GM12878 (cell line): ENCODE results near the gene CXCL6. TPM values are rescaled to one million over a fixed set of nuclear protein-coding genes. Genes with fewer than 3 reads are reported as not detected.

Experiments
- ATAC-seq: fragments of 200-7000 bp; cut with Tn5 transposase; 3 replicates; pipeline ENCODE4 v1.9.1; 2020; ENCODE audit warnings: mild to moderate bottlenecking, moderate library complexity
- BruUV-seq: library from RNA; stranded (reverse); fragments of 400-500 nt; replicated peaks from 2 replicates; lab custom pipeline; 2021; lab: Mats Ljungman, UMichigan
- CTCF ChIA-PET: fragments of 300-600 bp; sonication (Branson Sonifier 250); formaldehyde crosslinking; extraction: SDS; loops from one replicate; lab custom pipeline; 2021; ENCODE audit warnings: inconsistent platforms; lab: Yijun Ruan, JAX
- POLR2A ChIA-PET: fragments of 350-600 bp; formaldehyde crosslinking; extraction: SDS; loops from one replicate; lab custom pipeline; 2021; ENCODE audit warnings: inconsistent platforms; lab: Charles Lee
- RAD21 ChIA-PET: fragments of 300-600 bp; sonication (Branson Sonifier 250); formaldehyde crosslinking; loops from one replicate; lab custom pipeline; 2023; ENCODE audit warnings: antibody characterized with exemption; ENCODE audit not compliant: unreplicated experiment; lab: Charles Lee
- SMC1A ChIA-PET: fragments of 300-600 bp; sonication (Branson Sonifier 250); formaldehyde crosslinking; loops from one replicate; lab custom pipeline; 2023; ENCODE audit not compliant: unreplicated experiment, uncharacterized antibody; lab: Charles Lee
- DNase-seq: peaks from one replicate; pipeline ENCODE4 v3.0.0-alpha.2; 2011; ENCODE audit warnings: low read depth, low spot score
- FAIRE-seq: peaks from 3 replicates; lab custom pipeline; 2011; peaks lifted over from hg19 to GRCh38; lab: Jason Lieb, UNC
- H2AFZ ChIP-seq: 2 replicates; pipeline ENCODE4 v1.6.0; 2011; ENCODE audit warnings: low read depth, low read length, control low read depth; ENCODE audit not compliant: control insufficient read depth
- H3K27ac ChIP-seq: 2 replicates; pipeline ENCODE4 v1.5.1; 2011; ENCODE audit warnings: control low read depth; ENCODE audit not compliant: control insufficient read depth, insufficient read depth
- H3K27me3 ChIP-seq, 2 experiments: replicated peaks in 1 of 2; 2 replicates each; pipeline versions ENCODE4 v1.6.0 to v1.6.1; 2011; ENCODE audit warnings: low read length in 1 of 2; ENCODE audit not compliant: control insufficient read depth in 2 of 2, insufficient read depth in 2 of 2
- H3K36me3 ChIP-seq, 2 experiments: 2 replicates each; pipeline ENCODE4 v1.5.1; 2011; ENCODE audit warnings: low read length in 1 of 2; ENCODE audit not compliant: control insufficient read depth in 2 of 2, insufficient read depth in 2 of 2
- H3K4me1 ChIP-seq: 2 replicates; pipeline ENCODE4 v1.6.1; 2011; ENCODE audit warnings: mild to moderate bottlenecking, low read length, moderate library complexity, mixed read lengths; ENCODE audit not compliant: control insufficient read depth, insufficient read depth
- H3K4me2 ChIP-seq: 2 replicates; pipeline ENCODE4 v1.6.0; 2011; ENCODE audit warnings: control low read depth; ENCODE audit not compliant: control insufficient read depth, insufficient read depth
- H3K4me3 ChIP-seq: fragments of 200-600 bp; sonication (generic); 2 replicates; pipeline ENCODE4 v1.5.1; 2016
- H3K79me2 ChIP-seq: 2 replicates; pipeline ENCODE4 v1.6.0; 2011; ENCODE audit warnings: low read length; ENCODE audit not compliant: control insufficient read depth, insufficient read depth
- H3K9ac ChIP-seq: 2 replicates; pipeline ENCODE4 v1.8.0; 2011; ENCODE audit warnings: low read length, control low read depth, mixed read lengths; ENCODE audit not compliant: control insufficient read depth, insufficient read depth
- H3K9me3 ChIP-seq: replicated peaks from 3 replicates; pipeline ENCODE4 v1.5.1; 2011; ENCODE audit warnings: mild to moderate bottlenecking, low read length; ENCODE audit not compliant: control insufficient read depth, insufficient read depth
- H4K20me1 ChIP-seq: 2 replicates; pipeline ENCODE4 v1.6.0; 2011; ENCODE audit not compliant: control insufficient read depth, insufficient read depth
- BHLHE40 ChIP-seq, 2 experiments: fragments of 450-650 bp in 1 of 2; IDR thresholded peaks; 2 replicates each; pipeline ENCODE4 v1.6.1; 2011 to 2017; ENCODE audit warnings: low read depth in 2 of 2, borderline replicate concordance in 1 of 2, improper control_type of control experiment in 1 of 2, low read length in 1 of 2, mild to moderate bottlenecking in 1 of 2
- CEBPZ ChIP-seq: fragments of 150-350 bp; IDR thresholded peaks from 2 replicates; pipeline ENCODE4 v1.6.1; 2016; ENCODE audit warnings: low read depth, low read length
- CHD4 ChIP-seq: fragments of 200-600 bp; sonication (generic); IDR thresholded peaks from 2 replicates; pipeline ENCODE4 v1.6.1; 2016; ENCODE audit warnings: mild to moderate bottlenecking
- MYC ChIP-seq: IDR thresholded peaks from 2 replicates; pipeline ENCODE4 v1.6.1; 2011; ENCODE audit warnings: mild to moderate bottlenecking, low read length, moderate library complexity, inconsistent platforms; ENCODE audit not compliant: insufficient read depth, insufficient replicate concordance, insufficient read length, severe bottlenecking
- PRDM15 ChIP-seq: fragments of 450-650 bp; formaldehyde crosslinking; IDR thresholded peaks from 2 replicates; pipeline ENCODE4 v1.4.0; 2020; ENCODE audit warnings: mild to moderate bottlenecking, moderate library complexity
- SIX5 ChIP-seq: IDR thresholded peaks from 2 replicates; pipeline ENCODE4 v1.6.1; 2011; ENCODE audit warnings: mild to moderate bottlenecking, low read depth, low read length, moderate library complexity; ENCODE audit not compliant: severe bottlenecking
- STAT1 ChIP-seq: fragments of 450-650 bp; conservative IDR thresholded peaks from 2 replicates; pipeline ENCODE4 v1.6.1; 2014; ENCODE audit warnings: antibody characterized with exemption, mild to moderate bottlenecking
- TCF3 ChIP-seq: IDR thresholded peaks from 2 replicates; pipeline ENCODE4 v1.6.1; 2012; ENCODE audit warnings: low read depth, mild to moderate bottlenecking, low read length, borderline replicate concordance; ENCODE audit not compliant: insufficient read depth
- ZBTB33 ChIP-seq: fragments of 450-650 bp; IDR thresholded peaks from 2 replicates; pipeline ENCODE4 v1.6.1; 2017; ENCODE audit warnings: mild to moderate bottlenecking
- WGBS: methylation state at CpG from one replicate; pipeline ENCODE4 v1.1.6; 2016; ENCODE audit warnings: low lambda C conversion rate; ENCODE audit not compliant: insufficient replicate concordance, insufficient coverage; ENCODE audit errors: missing lambda C conversion rate; 5-methylcytosine and 5-hydroxymethylcytosine counted together
- in situ Hi-C: fragments of 300-500 bp; cut with MboI; formaldehyde crosslinking; loops from 9 replicates; pipeline ENCODE4 v1.14.3; 2018; ENCODE audit warnings: mixed read lengths
- intact Hi-C: fragments of 100-400 bp; cut with micrococcal nuclease; formaldehyde crosslinking; loops from one replicate; pipeline ENCODE4 v1.14.2; 2022; ENCODE audit not compliant: unreplicated experiment
- polyA plus RNA-seq, 11 experiments: library from polyadenylated mRNA; depleted of rRNA in 4 of 11; unstranded in 6 of 11; stranded (reverse) in 5 of 11; fragments of >200 nt; fragmentation: Nextera tagmentation in 4 of 11; fragmentation: Illumina TruSeq in 1 of 11; extraction: Ambion mirVana in 4 of 11; extraction: Trizol in 1 of 11; gene quantifications; 1 replicate in 1 of 11; 2 replicates in 10 of 11; pipeline versions ENCODE4 v1.2.1 to v1.2.3, GENCODE V29; 2011 to 2016; ENCODE audit warnings: inconsistent platforms in 2 of 11, missing spikeins in 2 of 11, low read depth in 1 of 11
- total RNA-seq, 4 experiments: library from RNA; depleted of rRNA in 3 of 4; stranded (reverse); fragments of >200 nt in 3 of 4; fragmentation: Illumina TruSeq in 1 of 4; extraction: Trizol in 1 of 4; gene quantifications; 2 replicates each; pipeline versions ENCODE4 v1.2.1 to v1.2.3, GENCODE V29; 2013 to 2021

Gene CXCL6
- total and polyA plus RNA-seq, 10 of the 15 experiments (the other 5 are each of a cell fraction or from before 2014, with no cell fraction given): not detected

- intact Hi-C loops (no loop called here), in situ Hi-C loops (no loop called here)
- H4K20me1 ChIP-seq: no peaks in the 10 kb centered on the region
- H3K36me3 ChIP-seq: no peaks in the 10 kb centered on the region
- H3K9ac ChIP-seq: no peak overlapping the region
- SMC1A ChIA-PET: interaction anchor here (1.0 kb wide), 1 partner anchor 12 kb away, joined by 3 read pairs; no protein-coding TSS in a partner anchor
- BruUV-seq: no TSS peak
- H3K4me1 ChIP-seq: no peaks in the 10 kb centered on the region
- CTCF ChIA-PET: no interaction called here
- FAIRE-seq: no peak
- no peak overlapping the region for H3K27ac ChIP-seq
- no peak for DNase-seq
- no peaks in the 10 kb centered on the region for H3K79me2 ChIP-seq
- WGBS: 6% methylated on average over 8 of the region's 8 CpGs
- H3K4me3 ChIP-seq: no peak overlapping the region
- RAD21 ChIA-PET: no interaction called here
- no peaks in the 10 kb centered on the region for H3K9me3 ChIP-seq
- peaks cover 0 to 2% of the 10 kb centered on the region in 2 experiments; a peak in 1 of 4 replicates for H3K27me3 ChIP-seq
- H2AFZ ChIP-seq: no peak overlapping the region
- POLR2A ChIA-PET: interaction anchor here (0.6 kb wide), 1 partner anchor 71 kb away, joined by 3 read pairs; no protein-coding TSS in a partner anchor
- H3K4me2 ChIP-seq: no peak overlapping the region
- no peak for ATAC-seq
- no peak for TF ChIP-seq BHLHE40 (IDR thresholded peaks at IDR 0.05; ENCODE audit: borderline replicate concordance in 1 of 2, low read depth in 2 of 2, low read length in 1 of 2)
- no peak for TF ChIP-seq CHD4
- TF ChIP-seq CEBPZ: no peak
- no peak for TF ChIP-seq STAT1
- TF ChIP-seq SIX5: no peak
- TF ChIP-seq ZBTB33: no peak
- no peak for TF ChIP-seq TCF3
- no peak for TF ChIP-seq PRDM15
- no peak for TF ChIP-seq MYC
Measured at GRCh38 chr4:73853718-73854473, 17.4 kb downstream of the CXCL6 start.
